H1 (cell line): Measurements from ENCODE around the gene HOXB5.

Experiments used
- CHD2 ChIP-seq: IDR thresholded peaks from 2 replicates; pipeline ENCODE4 v1.6.1; 2012; ENCODE audit warnings: low read length, improper control_type of control experiment
- CTCF ChIP-seq, 3 experiments: IDR thresholded peaks; 1 replicate in 2 of 3; 2 replicates in 1 of 3; pipeline versions ENCODE4 v1.5.1 to v1.6.1; 2011; ENCODE audit warnings: low read length in 3 of 3, mild to moderate bottlenecking in 3 of 3, inconsistent platforms in 2 of 3, low read depth in 1 of 3, moderate library complexity in 1 of 3; ENCODE audit not compliant: insufficient read depth in 1 of 3; ENCODE audit errors: control extremely low read depth in 1 of 3

- TF ChIP-seq CTCF (IDR thresholded peaks at IDR 0.05; ENCODE audit: control extremely low read depth in 1 of 3, insufficient read depth in 1 of 3, low read depth in 1 of 3, low read length in 3 of 3): no peak
- no peak for TF ChIP-seq CHD2
These were observed 22.4 kb downstream of the HOXB5 start for GRCh38 chr17:48571024-48571818.
